ENCODE measurements around the gene SIL1.

Gene SIL1

DNA sequence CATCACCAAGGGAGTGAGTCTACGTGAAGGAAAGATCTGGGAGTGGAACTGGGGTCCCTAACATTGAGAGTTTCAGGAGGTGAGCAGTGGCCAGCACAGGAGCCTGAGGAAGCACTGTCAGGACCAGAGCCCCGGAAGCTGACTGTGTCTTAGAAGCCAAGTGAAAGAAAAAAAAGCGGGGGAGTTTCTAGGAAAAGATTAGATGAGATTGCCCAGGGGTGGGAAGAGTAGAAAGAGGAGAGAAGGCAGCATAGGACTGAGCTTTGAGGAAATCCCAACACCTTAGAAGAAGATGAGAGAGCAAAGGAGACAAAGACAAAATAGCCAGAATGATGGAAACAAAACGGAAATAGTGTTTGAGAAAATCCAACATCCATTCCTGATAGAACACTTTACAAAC is 286.1 kb downstream of the SIL1 start:
- no peak for DNase-seq (ENCODE audit: low spot score)

GRCh38 chr5:138911441-138911840 is 286.7 kb downstream of the SIL1 start:
- DNase-seq (ENCODE audit: low spot score): no peak

DNA sequence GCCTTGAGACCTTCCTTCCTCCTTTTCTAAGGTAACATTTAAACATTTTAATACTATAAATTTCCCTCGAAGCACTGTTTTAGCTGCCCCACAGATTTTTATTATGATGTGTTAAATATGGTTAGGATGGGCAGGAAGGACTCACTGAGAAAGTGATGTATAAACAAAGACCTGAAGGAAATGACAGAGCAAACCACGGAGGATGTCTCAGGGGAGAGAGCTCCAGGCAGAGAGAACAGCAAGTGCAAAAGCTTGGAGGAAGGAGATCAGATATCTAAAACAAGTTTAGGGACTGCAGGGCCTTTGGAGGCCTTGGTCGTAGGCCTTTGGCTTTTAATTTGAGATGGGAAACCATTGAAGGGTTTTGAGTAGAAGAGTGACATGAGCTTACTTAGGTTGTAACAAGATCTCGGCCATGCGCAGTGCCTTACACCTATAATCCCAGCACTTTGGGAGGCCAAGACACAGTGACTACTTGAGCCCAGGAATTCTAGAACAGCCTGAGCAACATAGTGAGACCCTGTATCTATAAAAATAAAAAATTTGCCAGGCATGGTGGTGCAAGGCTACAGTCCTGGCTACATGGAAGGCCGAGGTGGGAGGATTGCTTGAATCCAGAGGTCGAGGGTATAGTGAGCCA is 287.5 kb downstream of the SIL1 start:
- DNase-seq (ENCODE audit: low spot score): no peak

GRCh38 chr5:138909734-138910133 is 288.4 kb downstream of the SIL1 start:
- DNase-seq (ENCODE audit: low spot score): no peak

GRCh38 chr5:138905541-138905940 is 292.6 kb downstream of the SIL1 start:
- no peak for DNase-seq (ENCODE audit: low spot score)

- no peak for DNase-seq (ENCODE audit: low spot score)
These were observed 294.9 kb downstream of the SIL1 start for GRCh38 chr5:138903130-138903775.

GRCh38 chr5:138901716-138902115 is 296.5 kb downstream of the SIL1 start:
- DNase-seq (ENCODE audit: low spot score): no peak

- DNase-seq (ENCODE audit: low spot score): no peak
These were observed 297.7 kb downstream of the SIL1 start for GRCh38 chr5:138900281-138900965.

- DNase-seq (ENCODE audit: low spot score): no peak
These were observed 299.4 kb downstream of the SIL1 start for GRCh38 chr5:138898742-138899141.

- no peak for DNase-seq (ENCODE audit: low spot score)
These were observed 299.9 kb downstream of the SIL1 start for GRCh38 chr5:138898299-138898698.
